RPMI7951 (cell line): ENCODE data around the gene PGM2L1. TPM values are rescaled to one million over a fixed set of nuclear protein-coding genes. Genes with fewer than 3 reads are reported as not detected.
"Not testable (repeated sequence)": the region's sequence is repeated elsewhere in the genome, so short reads cannot be mapped to it uniquely, and the experiment has no call there.

Experiments used
- DNase-seq: peaks from one replicate; pipeline ENCODE4 v3.0.0-alpha.2; 2012; ENCODE audit warnings: low read depth
- total RNA-seq: library from RNA; depleted of rRNA; stranded (reverse); fragments of >200 nt; shearing (Covaris generic); gene quantifications from 2 replicates; pipeline ENCODE4 v1.2.3, GENCODE V29; 2014

The PGM2L1 gene
- total RNA-seq, 1 experiment from 2014 or later: 5.9 TPM

DNA sequence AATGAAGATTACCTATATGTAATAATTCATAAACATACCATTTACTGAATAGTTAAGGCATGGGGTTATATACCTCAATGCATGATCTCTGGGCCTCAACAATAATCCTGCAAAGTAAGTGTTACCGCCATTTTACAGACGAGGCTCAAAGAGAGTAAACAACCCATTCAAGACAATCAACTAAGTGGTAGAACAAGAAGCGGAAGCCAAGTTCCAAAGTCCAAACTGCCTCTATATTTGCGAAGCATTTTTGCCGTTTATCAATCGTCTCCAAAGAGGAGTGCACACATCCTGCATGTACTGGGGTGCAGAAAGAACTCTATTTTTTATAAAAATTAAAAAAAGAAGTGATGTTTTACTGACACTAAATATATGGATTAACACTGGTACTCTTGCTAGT, 59.3 kb downstream of the PGM2L1 start:
- no peak for DNase-seq

DNA sequence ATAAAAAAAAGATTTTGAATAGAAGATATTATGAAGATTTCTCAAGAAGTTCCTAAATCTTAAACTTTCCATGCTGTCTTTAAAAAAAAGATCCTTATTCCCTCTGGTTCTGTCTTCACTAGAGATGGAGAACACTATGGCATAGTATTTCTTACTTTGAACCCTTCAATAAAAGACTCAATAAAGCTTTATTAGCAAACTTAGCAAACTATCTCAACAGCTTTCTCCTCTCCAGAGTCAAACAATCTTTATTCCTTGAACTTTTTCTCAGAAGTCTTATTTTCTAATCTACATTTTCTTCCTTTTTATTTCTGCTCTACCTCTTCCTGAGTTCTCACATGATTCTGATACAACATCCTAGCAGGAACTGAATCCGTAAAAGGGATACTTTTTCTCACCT, 65.0 kb downstream of the PGM2L1 start:
- no peak for DNase-seq

DNA sequence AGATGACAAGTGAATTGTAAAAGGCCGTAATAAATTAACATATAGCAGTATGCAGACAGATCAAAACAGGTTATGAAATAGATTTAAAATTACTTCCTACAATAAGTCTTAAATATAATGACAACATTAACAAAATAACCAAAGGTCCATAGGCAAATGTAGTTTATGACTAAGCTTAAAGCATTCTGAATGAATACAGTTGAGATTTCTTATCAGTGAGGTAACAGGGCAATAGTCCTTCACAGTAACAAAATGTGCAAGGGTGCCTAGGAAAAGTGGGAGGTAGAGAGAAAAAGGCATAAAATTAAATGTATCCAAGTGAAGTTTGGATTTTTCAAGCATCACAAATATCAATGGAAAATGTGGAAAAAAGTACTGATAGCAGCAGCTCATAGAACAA, 65.9 kb downstream of the PGM2L1 start:
- no peak for DNase-seq

DNA sequence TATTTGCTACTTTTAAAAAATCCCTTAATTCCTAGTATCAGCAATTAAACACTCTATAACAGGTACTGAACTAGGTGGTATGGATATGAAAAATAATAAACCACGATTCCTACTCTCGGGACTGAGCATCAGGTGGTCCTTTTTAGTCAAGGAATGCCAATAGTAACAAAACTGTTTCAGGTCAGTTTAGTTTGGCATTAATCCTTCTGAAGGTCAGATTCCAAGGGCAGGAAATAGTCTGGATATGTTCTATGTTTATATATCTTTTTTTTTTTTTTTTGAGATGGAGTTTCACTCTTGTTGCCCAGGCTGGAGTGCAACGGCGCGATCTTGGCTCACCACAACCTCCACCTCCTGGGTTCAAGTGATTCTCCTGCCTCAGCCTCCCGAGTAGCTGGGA, 67.2 kb downstream of the PGM2L1 start:
- not testable (repeated sequence) for DNase-seq

DNA sequence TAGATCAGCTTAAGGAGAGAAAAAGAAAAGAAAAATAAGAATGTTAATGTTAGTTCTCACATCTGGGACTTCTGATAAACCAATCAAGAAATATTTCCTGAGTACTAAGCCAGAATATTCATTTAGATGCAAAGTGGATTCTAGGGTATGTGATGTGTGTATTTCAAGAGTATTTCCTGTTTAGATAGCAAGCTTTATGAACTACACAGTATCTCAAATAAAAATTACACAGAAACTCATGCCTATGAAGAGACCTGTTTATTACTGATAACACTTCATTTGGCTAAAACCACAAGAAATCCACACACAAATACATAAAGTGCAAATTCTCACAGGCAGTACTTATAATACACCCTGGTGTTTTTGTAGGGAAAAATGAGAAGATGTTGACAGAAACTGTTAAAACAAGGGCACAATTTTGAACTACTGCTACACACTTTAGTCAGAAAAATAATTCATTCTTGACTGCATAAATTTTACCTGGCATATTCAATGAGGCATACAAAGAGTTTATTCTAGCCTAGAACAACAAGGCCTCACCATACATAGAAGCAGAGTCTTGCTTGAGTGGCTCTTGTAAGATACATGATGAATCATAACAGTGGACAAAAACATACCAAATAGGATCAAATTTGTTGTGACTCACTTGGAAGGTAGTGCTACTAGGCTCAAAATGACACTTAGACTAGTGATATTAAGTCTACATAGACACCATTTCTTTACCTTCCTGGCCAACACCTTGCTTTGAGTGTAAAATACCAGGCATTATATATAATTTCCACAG, 68.0 kb downstream of the PGM2L1 start:
- peak; percentile 44 for DNase-seq

DNA sequence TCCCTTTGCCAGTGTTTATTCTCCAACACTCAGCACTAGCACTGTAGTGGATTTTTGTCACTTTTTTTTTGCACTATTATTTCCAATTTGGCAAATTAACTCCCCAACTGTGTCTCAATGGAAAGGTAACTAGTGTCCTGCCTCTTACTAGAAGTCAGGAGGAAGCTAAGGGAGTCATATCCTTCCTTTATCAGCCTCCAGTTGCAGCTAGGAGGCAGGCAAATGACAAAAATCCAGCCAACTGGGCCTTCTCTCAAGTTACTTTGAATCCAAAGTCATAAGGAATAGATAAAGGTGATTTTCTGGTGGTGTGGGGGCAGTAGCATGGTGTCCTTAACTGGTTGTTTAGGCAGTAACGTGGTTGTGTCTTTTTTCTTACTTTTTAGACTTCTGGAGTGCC, 71.2 kb downstream of the PGM2L1 start:
- DNase-seq: no peak

DNA sequence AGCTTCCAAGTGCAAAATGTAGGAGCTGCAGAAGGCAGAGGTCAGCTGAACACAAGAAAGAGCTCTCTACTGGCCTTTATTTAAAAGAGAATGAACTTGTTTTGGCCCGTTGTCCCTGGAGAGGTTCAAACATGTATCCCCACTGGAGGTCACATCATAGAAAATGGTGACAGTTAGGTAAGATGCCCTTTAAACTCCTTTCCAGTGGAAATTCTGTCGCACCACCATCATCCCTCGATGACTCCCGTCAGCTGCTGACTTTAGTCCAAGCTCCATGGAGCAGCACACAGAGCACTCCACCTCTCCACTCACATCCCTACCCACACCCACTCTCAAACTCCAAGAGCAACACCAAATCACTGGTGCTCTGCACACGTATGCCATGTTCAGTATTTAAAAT, 71.6 kb downstream of the PGM2L1 start:
- DNase-seq: no peak

DNA sequence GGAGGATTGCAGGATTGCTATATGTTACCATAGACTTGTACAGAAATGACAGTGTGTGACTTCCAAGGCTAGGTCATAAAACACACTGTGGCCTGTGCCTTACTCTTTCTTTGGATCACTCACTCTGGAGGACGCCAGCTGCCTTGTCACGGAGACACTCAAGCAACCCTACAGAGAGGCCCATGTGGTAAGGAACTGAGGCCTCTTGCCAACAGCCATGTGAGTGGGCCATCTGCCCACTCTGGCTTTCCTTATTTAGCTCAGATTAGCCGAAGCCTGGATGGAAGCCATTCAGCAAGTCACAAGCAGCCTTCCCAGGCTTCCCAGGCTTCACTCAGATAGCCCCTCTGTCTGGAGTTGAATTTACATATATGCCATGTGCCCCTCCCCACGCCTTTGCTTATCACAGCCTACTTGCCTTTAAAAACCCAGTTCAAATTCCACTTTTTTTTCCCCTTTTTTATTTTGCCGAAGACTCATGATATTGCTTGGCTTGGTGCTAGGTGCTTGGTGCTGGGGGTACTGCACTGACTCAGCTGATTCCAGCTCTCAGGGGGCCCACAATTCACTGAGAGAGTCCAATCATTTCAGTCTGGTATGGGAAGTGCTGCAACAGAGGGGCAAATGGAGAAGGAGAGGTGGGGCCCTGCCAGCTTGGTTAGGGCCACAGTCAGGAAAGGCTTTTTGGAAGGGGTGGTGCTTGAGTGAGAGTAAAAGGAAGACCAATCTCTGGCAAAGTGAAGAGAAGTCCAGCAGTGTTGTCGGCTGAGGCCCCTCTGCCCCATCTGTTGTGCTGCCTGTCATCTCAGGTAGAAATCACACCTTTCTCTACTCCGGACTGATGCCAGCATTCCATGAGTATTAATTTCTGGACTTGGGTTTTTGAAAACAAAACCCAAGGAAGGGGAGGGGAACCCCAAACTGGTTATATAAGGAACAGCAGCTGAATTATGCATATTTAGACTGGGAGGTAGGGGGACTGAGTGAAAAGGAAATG, 72.3 kb downstream of the PGM2L1 start:
- DNase-seq: peak; percentile 96

DNA sequence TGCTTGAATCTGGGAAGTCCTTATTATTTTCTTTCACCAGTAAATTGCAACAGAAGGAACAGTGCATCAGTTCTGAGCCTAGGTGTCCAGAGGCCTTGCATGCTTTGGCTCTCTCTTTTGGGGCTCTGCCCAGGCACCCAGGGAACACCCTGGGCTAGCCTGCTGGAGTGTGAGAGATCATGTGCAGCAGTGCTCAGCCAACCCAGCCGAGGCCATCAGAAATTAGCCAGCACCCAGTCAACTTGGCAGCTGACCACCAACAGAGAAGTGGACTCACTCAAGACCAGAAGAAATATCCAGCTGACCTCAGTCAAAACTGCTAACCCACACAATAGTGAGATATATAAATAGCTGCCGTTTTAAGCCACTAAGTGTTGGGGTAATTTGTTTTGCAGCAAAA, 75.6 kb downstream of the PGM2L1 start:
- peak; percentile 44 for DNase-seq

DNA sequence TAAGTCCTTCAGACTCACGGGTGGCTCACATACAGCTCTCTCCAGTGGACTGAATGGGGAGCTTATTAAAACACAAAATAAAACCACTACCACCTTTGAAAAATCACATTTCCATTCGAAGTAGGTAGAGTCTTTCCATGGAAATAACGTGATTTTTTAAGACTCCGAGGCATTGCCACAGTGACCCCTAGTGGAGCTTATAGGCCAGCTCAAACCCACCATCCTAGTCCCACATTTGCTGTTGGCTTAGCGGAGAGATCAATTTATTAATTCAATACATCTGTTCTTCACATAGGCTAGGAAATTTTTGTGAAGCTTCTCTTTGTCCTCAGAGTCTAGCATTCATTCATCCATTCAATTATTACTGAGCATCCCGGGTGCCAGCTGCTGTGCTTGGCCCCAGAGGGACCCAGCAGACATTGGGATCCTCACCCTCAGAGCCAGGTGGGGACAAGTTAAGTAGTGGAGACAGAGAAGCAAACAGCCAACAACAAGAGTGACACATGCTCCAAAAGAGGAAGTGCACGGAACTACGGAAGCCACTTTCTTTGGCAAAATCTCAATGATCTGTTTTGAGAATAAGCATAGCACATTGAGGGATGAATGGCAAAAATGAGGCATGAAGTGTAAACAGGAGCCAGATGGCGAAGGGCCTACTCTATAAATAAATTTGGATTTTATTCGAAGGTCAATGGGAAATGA, 76.6 kb downstream of the PGM2L1 start:
- DNase-seq: peak; percentile 64

DNA sequence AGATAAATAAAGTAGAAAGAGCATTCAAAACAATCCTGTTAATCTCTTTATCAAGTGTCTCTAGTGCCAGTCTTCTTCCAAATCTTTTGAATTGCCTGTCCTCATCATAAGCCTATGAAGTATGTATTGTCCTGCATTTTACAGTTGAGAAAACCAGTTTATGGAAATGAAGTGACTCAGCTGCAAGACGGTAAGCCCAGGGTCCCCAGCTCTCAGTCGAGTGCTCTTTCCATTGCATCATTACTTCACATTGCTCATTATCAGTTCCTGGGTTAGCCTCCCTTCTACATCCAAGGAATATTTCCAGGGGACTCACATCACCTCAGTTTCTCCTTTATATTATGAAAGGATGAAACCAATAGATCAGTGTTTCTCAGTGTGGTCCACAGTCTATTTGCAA, 77.7 kb downstream of the PGM2L1 start:
- no peak for DNase-seq

DNA sequence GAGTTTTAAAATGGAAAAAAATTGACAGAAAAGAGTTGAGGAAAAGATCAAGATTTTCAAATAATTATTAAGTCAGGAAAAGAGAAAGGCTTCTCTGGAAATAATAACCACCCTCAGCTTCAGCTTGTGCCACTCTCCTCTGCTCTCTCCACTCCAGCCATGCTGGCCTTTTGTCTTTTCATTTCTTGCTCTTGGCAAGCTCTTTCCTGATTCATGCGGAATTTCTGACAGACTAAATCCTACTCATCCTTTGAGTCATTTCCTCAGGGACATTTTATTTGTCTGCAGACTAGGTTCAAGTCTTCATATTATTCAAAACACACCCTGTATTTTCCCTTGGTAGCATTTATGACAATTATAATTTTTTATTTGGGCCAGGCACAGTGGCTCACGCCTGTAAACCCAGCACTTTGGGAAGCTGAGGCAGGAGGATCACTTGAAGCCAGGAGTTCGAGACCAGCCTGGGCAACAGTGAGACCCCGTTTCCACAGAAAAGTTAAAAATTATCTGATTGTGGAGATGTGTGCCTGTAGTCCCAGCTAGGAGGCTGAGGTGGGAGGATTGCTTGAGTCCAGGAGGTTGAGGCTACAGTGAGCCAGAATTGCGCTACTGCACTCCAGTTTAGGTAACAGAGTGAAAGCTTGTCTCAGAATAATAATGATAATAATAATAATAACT, 79.0 kb downstream of the PGM2L1 start:
- peak; percentile 90 for DNase-seq

DNA sequence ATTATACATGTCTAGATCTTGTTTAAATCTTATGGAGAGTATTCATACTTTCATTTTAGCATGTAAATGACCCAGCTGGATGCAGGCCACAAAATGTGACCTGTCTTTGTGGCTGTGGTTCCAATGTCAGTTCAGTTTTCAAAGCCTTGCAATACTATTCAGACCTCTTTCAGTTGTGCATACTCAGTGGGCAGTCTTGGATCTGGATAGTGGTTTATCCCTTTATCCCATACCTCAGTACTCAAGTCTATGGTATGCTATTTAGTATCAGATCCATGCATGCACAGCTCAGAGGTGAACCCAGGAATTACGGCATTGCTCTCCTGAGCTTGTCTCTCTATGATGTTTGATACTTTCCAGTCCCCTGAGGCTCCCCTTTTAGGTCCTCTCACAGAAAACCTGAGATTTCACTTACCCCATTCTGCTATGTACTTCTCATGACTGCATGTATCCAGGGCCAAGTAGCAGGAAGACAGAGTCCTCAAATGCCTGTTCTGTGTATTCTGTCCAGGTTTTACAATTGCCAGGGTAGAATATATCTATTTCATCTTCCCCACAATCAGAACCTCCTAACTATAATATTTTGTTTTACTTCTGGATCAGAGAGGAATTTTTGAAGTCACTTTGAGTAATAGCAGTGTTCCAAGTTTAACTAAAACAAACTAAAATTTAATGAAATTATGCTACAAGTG, 79.8 kb downstream of the PGM2L1 start:
- DNase-seq: peak; percentile 61

DNA sequence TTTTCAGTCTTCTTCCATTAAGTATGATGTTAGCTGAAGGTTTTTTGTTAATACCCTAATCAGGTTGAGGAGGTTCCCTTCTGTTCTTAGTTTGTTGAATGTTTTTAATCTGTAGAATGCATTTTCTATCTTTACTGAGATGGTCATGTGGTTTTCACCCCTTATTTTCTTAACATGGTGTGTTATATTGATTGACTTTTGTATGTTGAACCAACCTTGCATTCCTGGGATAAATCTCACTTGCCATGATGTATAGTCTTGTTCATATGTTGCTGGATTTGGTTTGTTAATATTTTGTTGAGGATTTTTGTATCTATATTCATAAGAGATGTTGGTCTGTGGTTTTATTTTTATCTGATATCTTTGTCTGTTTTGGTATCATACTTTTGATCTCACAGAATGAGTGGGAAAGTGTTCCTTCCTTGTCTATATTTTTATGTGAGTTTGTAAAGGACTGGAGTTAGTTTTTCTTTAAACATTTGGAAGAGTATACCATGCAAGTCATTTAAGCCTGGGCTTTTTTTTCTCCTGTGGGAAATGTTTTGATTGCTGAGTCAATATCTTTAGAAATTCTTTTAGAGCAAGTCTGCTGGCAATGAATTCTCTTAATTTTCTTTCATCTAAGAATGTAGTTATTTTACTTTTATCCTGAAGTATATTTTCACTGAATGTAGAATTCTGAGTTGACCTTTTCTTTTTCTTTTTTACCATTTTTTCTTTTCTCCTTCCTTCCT, 81.3 kb downstream of the PGM2L1 start:
- no peak for DNase-seq

DNA sequence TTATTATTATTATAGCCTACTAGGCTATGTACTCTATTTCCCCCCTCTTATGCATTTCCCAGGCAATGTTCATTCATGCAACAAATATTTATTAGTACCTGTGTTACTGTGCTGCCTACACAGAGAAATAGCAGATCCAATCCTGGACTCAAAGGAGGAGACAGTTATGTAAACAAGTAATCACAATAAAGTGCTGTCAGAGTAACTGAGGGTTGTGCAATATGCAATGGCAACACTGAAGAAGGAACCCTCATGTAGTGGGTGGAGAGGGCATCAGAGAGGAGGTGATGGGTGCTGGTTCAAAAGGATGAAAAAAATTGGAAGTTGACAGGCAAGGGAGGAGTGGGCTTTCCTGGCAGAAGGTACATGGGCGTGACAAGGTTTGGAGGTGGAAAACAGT, 85.9 kb downstream of the PGM2L1 start:
- no peak for DNase-seq

DNA sequence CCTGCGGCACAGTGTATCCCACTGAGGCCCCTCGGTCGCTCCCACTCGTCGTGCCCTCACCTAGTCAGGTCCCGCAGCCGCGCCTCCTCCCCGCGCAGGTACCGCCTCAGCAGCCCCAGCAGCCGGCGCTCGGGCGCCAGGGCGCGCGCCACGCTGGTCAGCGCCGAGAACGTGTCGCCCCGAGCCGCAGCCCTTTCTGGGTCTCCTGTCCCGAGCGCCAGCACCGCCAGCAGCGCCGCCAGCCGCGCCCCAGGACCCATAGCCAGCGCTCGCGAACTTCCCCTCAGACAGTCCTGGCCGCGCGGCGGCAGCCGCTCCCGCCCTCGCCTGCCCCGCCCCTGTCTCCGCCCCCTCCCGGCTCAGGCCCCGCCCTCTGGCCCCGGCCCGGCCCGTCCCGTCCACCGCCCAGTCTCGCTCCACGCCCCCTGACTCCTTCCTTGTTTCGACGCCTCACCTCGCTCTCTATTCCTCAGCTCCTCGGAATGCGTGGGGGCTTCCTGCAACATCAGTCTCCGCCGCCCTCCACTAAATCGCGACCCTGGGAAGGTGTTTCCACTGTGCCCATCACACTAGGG, 86.8 kb downstream of the PGM2L1 start, which contains the start of gene P4HA3:
Gene P4HA3, minus strand, starts transcription at position 289 of the 575 bp plus-strand sequence. Its CDS starts 29 bp downstream, at position 260.
- DNase-seq: peak; percentile 44

DNA sequence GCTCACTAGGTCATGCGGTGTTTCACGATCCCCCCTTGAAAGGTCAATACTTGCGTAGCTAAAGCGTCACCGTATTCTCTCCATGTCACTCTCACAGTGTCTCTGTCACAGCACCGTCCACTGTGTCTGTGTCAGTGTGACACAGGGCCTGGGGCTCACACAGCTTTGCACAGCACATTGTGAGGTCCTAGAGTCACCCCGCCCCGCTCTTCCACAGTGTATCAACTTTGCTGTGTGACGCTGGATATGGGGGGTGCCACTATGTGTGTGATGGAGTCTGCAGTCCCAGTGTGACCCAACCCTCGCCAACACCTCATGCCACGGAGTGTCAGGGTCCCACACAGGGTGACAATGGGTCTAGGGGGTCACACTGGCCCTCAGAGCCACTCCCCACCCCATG, 87.4 kb downstream of the PGM2L1 start:
- no peak for DNase-seq

DNA sequence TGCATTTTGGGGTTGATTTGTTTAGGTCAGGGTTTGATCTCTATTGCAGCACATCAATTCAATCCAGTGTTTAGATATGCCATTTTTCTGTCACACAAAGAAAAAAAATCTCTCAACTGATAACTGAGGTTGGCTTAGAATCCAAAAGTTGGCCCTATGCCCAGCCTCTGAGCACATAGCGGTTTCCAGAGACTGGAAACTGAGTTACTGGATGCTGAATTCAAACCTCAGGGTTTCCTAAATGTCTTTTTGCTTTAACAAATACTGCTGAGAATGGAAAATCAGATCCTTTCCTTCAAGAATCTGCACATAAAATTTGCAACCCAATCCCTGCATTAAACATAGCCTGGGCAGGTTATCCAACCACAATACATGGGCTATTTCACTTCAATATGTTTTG, 90.8 kb downstream of the PGM2L1 start:
- peak; percentile 64 for DNase-seq

DNA sequence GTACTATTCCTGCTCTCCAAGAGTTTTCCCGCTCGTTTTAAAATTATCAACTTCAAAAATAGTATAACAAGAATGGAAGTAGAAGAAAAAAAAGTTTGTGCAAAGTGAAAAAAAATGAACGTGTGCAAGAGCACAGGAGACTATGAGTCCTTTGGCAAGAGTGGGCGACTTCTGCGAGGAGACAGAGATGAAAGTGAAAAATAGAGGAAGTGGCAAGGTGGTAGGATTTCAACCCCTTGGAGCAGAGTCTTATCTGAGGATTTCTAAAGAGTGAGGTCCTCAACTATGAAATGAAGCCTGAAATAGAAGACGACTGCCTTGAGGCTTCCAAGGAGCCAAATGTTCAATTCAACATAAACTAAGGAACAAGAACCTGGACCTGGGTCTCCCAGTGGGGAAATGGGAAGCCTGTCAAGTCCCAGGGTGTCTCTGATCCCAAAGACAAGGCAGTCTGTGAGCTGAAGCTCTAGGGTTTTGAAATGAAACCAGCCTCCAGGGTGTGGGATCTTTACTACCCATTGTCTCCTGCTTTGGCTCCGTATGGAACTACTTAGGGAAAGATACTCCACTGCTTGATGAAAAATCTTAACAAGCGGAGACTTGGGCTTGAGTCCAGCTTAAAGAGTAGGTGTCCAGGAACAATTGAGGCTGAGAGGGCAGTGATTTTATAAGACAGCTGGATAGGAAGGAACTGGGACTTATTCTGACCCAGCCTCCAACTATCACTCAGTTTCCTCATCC, 91.6 kb downstream of the PGM2L1 start:
- peak; percentile 26 for DNase-seq
